ENCODE measurements around the gene CERS6.

DNA sequence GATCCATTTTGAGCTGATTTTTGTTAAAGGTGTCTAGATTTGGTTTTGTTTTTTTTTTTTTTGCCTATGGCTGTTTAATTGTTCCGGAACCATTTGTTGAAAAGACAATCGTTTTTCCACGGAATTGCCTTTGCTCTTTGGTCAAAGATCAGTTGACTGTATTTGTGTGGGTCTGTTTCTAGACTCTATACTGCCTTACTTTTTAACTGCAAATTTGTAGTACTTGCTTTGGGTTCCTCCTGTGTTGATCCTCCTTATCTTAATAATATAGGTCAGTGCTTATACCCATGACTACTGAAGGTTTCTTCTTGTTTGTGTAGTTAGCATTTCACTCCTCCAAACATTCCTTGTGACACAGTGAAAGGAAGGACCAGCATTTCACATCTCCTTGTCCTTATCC, 30.4 kb downstream of the CERS6 start:
- TF ChIP-seq, protein P1, sequence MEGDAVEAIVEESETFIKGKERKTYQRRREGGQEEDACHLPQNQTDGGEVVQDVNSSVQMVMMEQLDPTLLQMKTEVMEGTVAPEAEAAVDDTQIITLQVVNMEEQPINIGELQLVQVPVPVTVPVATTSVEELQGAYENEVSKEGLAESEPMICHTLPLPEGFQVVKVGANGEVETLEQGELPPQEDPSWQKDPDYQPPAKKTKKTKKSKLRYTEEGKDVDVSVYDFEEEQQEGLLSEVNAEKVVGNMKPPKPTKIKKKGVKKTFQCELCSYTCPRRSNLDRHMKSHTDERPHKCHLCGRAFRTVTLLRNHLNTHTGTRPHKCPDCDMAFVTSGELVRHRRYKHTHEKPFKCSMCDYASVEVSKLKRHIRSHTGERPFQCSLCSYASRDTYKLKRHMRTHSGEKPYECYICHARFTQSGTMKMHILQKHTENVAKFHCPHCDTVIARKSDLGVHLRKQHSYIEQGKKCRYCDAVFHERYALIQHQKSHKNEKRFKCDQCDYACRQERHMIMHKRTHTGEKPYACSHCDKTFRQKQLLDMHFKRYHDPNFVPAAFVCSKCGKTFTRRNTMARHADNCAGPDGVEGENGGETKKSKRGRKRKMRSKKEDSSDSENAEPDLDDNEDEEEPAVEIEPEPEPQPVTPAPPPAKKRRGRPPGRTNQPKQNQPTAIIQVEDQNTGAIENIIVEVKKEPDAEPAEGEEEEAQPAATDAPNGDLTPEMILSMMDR (IDR thresholded peaks at IDR 0.05): no peak
- TF ChIP-seq POLR2AphosphoS5 (IDR thresholded peaks at IDR 0.05; ENCODE audit: insufficient read depth in 1 of 2, low read depth in 1 of 2): no peak
- TF ChIP-seq POLR2A (IDR thresholded peaks at IDR 0.05): no peak
